Measurements from ENCODE around the gene TNFRSF8.

TNFRSF8 gene

GRCh38 chr1:12129624-12130023, 66.5 kb downstream of the TNFRSF8 start:
- DNase-seq (ENCODE audit: low spot score): no peak
- TF ChIP-seq CTCF (IDR thresholded peaks at IDR 0.05; ENCODE audit: poor library complexity, severe bottlenecking): no peak
- Histone ChIP-seq H3K27me3 (ENCODE audit: insufficient read depth, poor library complexity, severe bottlenecking) (no peaks in the 10 kb centered on the region), H3K27ac (ENCODE audit: poor library complexity, severe bottlenecking) (no peak overlapping the region), H3K9me3 (ENCODE audit: severe bottlenecking) (no peaks in the 10 kb centered on the region), H3K4me1 (ENCODE audit: insufficient read depth, poor library complexity, severe bottlenecking) (peaks cover 14% of the 10 kb centered on the region), H3K4me3 (ENCODE audit: severe bottlenecking) (no peak overlapping the region), H3K36me3 (ENCODE audit: low read depth) (no peaks in the 10 kb centered on the region)
- no peak for ATAC-seq (ENCODE audit: low read depth)

- DNase-seq (ENCODE audit: low spot score) (no peak), ATAC-seq (ENCODE audit: low read depth) (no peak)
- no peak overlapping the region for H3K4me3 ChIP-seq (ENCODE audit: severe bottlenecking)
- H3K4me1 ChIP-seq (ENCODE audit: insufficient read depth, poor library complexity, severe bottlenecking): peaks cover 14% of the 10 kb centered on the region
- H3K27ac ChIP-seq (ENCODE audit: poor library complexity, severe bottlenecking): no peak overlapping the region
- no peaks in the 10 kb centered on the region for H3K36me3 ChIP-seq (ENCODE audit: low read depth)
- H3K9me3 ChIP-seq (ENCODE audit: severe bottlenecking): no peaks in the 10 kb centered on the region
- no peaks in the 10 kb centered on the region for H3K27me3 ChIP-seq (ENCODE audit: insufficient read depth, poor library complexity, severe bottlenecking)
- TF ChIP-seq CTCF (IDR thresholded peaks at IDR 0.05; ENCODE audit: poor library complexity, severe bottlenecking): no peak
Measured at GRCh38 chr1:12130466-12131130, 67.5 kb downstream of the TNFRSF8 start.

GRCh38 chr1:12132078-12132477, 69.0 kb downstream of the TNFRSF8 start:
- Histone ChIP-seq H3K4me3 (ENCODE audit: severe bottlenecking) (no peak overlapping the region), H3K4me1 (ENCODE audit: insufficient read depth, poor library complexity, severe bottlenecking) (peaks cover 14% of the 10 kb centered on the region), H3K27me3 (ENCODE audit: insufficient read depth, poor library complexity, severe bottlenecking) (no peaks in the 10 kb centered on the region), H3K36me3 (ENCODE audit: low read depth) (no peaks in the 10 kb centered on the region), H3K27ac (ENCODE audit: poor library complexity, severe bottlenecking) (peak overlapping the region; percentile 49), H3K9me3 (ENCODE audit: severe bottlenecking) (no peaks in the 10 kb centered on the region)
- ATAC-seq (ENCODE audit: low read depth): peak; percentile 90
- no peak for TF ChIP-seq CTCF (IDR thresholded peaks at IDR 0.05; ENCODE audit: poor library complexity, severe bottlenecking)
- no peak for DNase-seq (ENCODE audit: low spot score)

- ATAC-seq (ENCODE audit: low read depth): no peak
- no peak for TF ChIP-seq CTCF (IDR thresholded peaks at IDR 0.05; ENCODE audit: poor library complexity, severe bottlenecking)
- H3K27me3 ChIP-seq (ENCODE audit: insufficient read depth, poor library complexity, severe bottlenecking): no peaks in the 10 kb centered on the region
- no peak for DNase-seq (ENCODE audit: low spot score)
- H3K9me3 ChIP-seq (ENCODE audit: severe bottlenecking): no peaks in the 10 kb centered on the region
- no peaks in the 10 kb centered on the region for H3K36me3 ChIP-seq (ENCODE audit: low read depth)
- H3K4me3 ChIP-seq (ENCODE audit: severe bottlenecking): no peak overlapping the region
- H3K4me1 ChIP-seq (ENCODE audit: insufficient read depth, poor library complexity, severe bottlenecking): peaks cover 14% of the 10 kb centered on the region
- H3K27ac ChIP-seq (ENCODE audit: poor library complexity, severe bottlenecking): no peak overlapping the region
Measured at GRCh38 chr1:12134716-12135115, 71.6 kb downstream of the TNFRSF8 start.

GRCh38 chr1:12135612-12136011, 72.5 kb downstream of the TNFRSF8 start:
- Histone ChIP-seq H3K9me3 (ENCODE audit: severe bottlenecking) (no peaks in the 10 kb centered on the region), H3K27ac (ENCODE audit: poor library complexity, severe bottlenecking) (no peak overlapping the region), H3K27me3 (ENCODE audit: insufficient read depth, poor library complexity, severe bottlenecking) (no peaks in the 10 kb centered on the region), H3K4me1 (ENCODE audit: insufficient read depth, poor library complexity, severe bottlenecking) (peaks cover 14% of the 10 kb centered on the region), H3K4me3 (ENCODE audit: severe bottlenecking) (no peak overlapping the region), H3K36me3 (ENCODE audit: low read depth) (no peaks in the 10 kb centered on the region)
- TF ChIP-seq CTCF (IDR thresholded peaks at IDR 0.05; ENCODE audit: poor library complexity, severe bottlenecking): no peak
- DNase-seq (ENCODE audit: low spot score) (no peak), ATAC-seq (ENCODE audit: low read depth) (no peak)

Measured in RWPE2 (cell line).